Spleen (tissue), 11 donors: ENCODE data around the gene ATXN7. TPM values are rescaled to one million over a fixed set of nuclear protein-coding genes. Genes with fewer than 3 reads are reported as not detected.

Experiments used
- DNase-seq: peaks from one replicate; pipeline ENCODE4 v3.0.0-alpha.2; 2020
- H3K27ac ChIP-seq, 8 donors: fragments of 200-600 bp; sonication (generic) in 7 of 8; 1 replicate in 4 of 8; 2 replicates in 4 of 8; pipeline versions ENCODE4 v1.5.0 to v1.8.0; 2016 to 2021; ENCODE audit warnings: inconsistent platforms in 4 of 8, mild to moderate bottlenecking in 4 of 8, moderate library complexity in 1 of 8
- H3K27me3 ChIP-seq, 7 donors: fragments of 200-600 bp; sonication (generic) in 6 of 7; replicated peaks in 1 of 7; 1 replicate in 4 of 7; 2 replicates in 3 of 7; pipeline versions ENCODE4 v1.5.0 to v1.8.0; 2016 to 2021; ENCODE audit warnings: inconsistent platforms in 3 of 7, mild to moderate bottlenecking in 1 of 7
- H3K36me3 ChIP-seq, 6 donors: fragments of 200-600 bp; sonication (generic) in 5 of 6; 1 replicate in 4 of 6; 2 replicates in 2 of 6; pipeline versions ENCODE4 v1.5.0 to v1.8.0; 2016 to 2021; ENCODE audit warnings: inconsistent platforms in 2 of 6
- H3K4me1 ChIP-seq, 6 donors: fragments of 200-600 bp; sonication (generic) in 5 of 6; 1 replicate in 3 of 6; 2 replicates in 3 of 6; pipeline versions ENCODE4 v1.5.0 to v1.8.0; 2016 to 2021; ENCODE audit warnings: inconsistent platforms in 3 of 6
- H3K4me3 ChIP-seq, 8 donors: fragments of 200-600 bp; sonication (generic) in 7 of 8; 1 replicate in 4 of 8; 2 replicates in 4 of 8; pipeline versions ENCODE4 v1.5.0 to v1.8.0; 2016 to 2021; ENCODE audit warnings: inconsistent platforms in 4 of 8, mild to moderate bottlenecking in 4 of 8, moderate library complexity in 2 of 8
- H3K9me3 ChIP-seq, 8 donors: fragments of 200-600 bp; sonication (generic) in 7 of 8; 1 replicate in 4 of 8; 2 replicates in 4 of 8; pipeline versions ENCODE4 v1.5.0 to v1.8.0; 2016 to 2021; ENCODE audit warnings: inconsistent platforms in 4 of 8
- CTCF ChIP-seq, 11 experiments: fragments of 200-600 bp in 7 of 11; fragments of 450-650 bp in 4 of 11; sonication (generic) in 4 of 11; IDR thresholded peaks in 8 of 11; conservative IDR thresholded peaks in 3 of 11; 1 replicate in 7 of 11; 2 replicates in 4 of 11; pipeline versions ENCODE4 v1.4.0 to v1.8.0; 2016 to 2021; ENCODE audit warnings: antibody characterized with exemption in 11 of 11, inconsistent platforms in 4 of 11, mild to moderate bottlenecking in 1 of 11
- POLR2A ChIP-seq, 3 donors: fragments of 450-650 bp; IDR thresholded peaks; one replicate each; pipeline ENCODE4 v1.5.1; 2017; ENCODE audit warnings: antibody characterized with exemption in 3 of 3, mild to moderate bottlenecking in 1 of 3
- POLR2AphosphoS5 ChIP-seq, 3 donors: sonication (generic); formaldehyde crosslinking; IDR thresholded peaks; one replicate each; pipeline ENCODE4 v1.5.1; 2017; ENCODE audit warnings: antibody characterized with exemption in 3 of 3
- WGBS, 5 donors: extraction: QIAGEN DNeasy Blood & Tissue Kit in 3 of 5; methylation state at CpG; one replicate each; pipeline versions ENCODE4 v1.1.5 to v1.1.7; 2013 to 2018; 5-methylcytosine and 5-hydroxymethylcytosine counted together
- intact Hi-C: fragments of 100-400 bp; cut with DNase I; formaldehyde crosslinking; loops from one replicate; pipeline ENCODE4 v1.15.0; 2023; ENCODE audit warnings: low total_unique reads
- polyA plus RNA-seq, 3 donors: library from polyadenylated mRNA; stranded (reverse); fragments of 200-250 nt; gene quantifications; one replicate each; pipeline ENCODE4 v1.2.1, GENCODE V29; 2013
- total RNA-seq, 7 donors: library from RNA; depleted of rRNA in 3 of 7; stranded (reverse); fragments of >200 nt in 3 of 7; fragmentation: NEBNext Ultra II Directional in 4 of 7; extraction: Animal tissue kit (Norgen Biotek cat#: 25700) in 4 of 7; gene quantifications; one replicate each; pipeline versions ENCODE4 v1.1.0 to v1.2.1, GENCODE V29; 2016 to 2021
- donor health status: healthy with polysubstance abuse.
- donor health status: DM: no; HTN: no; CAD: no; lungs with moderate emphysema.
- donor health status: DM: no; HTN: no; CAD: no.
- donor health status: Bipolar disorder and iron deficiency.
- donor health status: healthy.
- donor health status: DM: no; HTN: no; CAD: no.
- donor health status: DM: yes; HTN: yes; CAD: no.

Gene ATXN7
- total and polyA plus RNA-seq, 10 donors, result 1.9 to 91.8 (median 54.7) TPM

- H3K4me3 ChIP-seq, result peak overlapping the region; percentile 61 to 97 (median 85)
- peak overlapping the region in 6 of 8 donors; percentile 88 to 97 (median 94) for H3K27ac ChIP-seq
- peaks cover 4 to 69% (median 27%) of the 10 kb centered on the region in 6 donors for H3K4me1 ChIP-seq
- TF ChIP-seq POLR2A (IDR thresholded peaks at IDR 0.05) (no peak), POLR2AphosphoS5 (IDR thresholded peaks at IDR 0.05) (no peak), CTCF (IDR thresholded peaks at IDR 0.05 in 8 of 11, conservative IDR thresholded peaks at IDR 0.05 in 3 of 11) (no peak)
- H3K9me3 ChIP-seq, result no peaks in the 10 kb centered on the region
- no peaks in the 10 kb centered on the region for H3K27me3 ChIP-seq
- WGBS, 5 donors, result 23 to 26% (median 24%) methylated on average over 5 of the region's 5 CpGs
- H3K36me3 ChIP-seq, result peaks cover 0 to 5% (median 0%) of the 10 kb centered on the region in 6 donors
- DNase-seq, result no peak
- intact Hi-C loops, result no loop called here
Measured at GRCh38 chr3:63862804-63863149, 890 bp upstream of the ATXN7 start.

- TF ChIP-seq POLR2AphosphoS5 (IDR thresholded peaks at IDR 0.05), result peak in 2 of 3 donors; percentile 56 to 67
- no peak for TF ChIP-seq POLR2A (IDR thresholded peaks at IDR 0.05)
- peak; percentile 90 for DNase-seq
- Histone ChIP-seq H3K4me3 (peak overlapping the region; percentile 80 to 97 (median 86)), H3K27ac (peak overlapping the region; percentile 77 to 97 (median 96)), H3K36me3 (peaks cover 0 to 6% (median 0%) of the 10 kb centered on the region in 6 donors), H3K9me3 (no peaks in the 10 kb centered on the region), H3K27me3 (no peaks in the 10 kb centered on the region), H3K4me1 (peaks cover 4 to 65% (median 33%) of the 10 kb centered on the region in 6 donors)
- 0 to 1% (median 0%) methylated on average over 25 to 93 of the region's 93 CpGs for WGBS, 5 donors
- intact Hi-C loops, result no loop called here
Measured at GRCh38 chr3:63864008-63864964, 619 bp downstream of the ATXN7 start.

- intact Hi-C loops, result no loop called here
- Histone ChIP-seq H3K4me3 (peak overlapping the region; percentile 80 to 97 (median 86)), H3K27me3 (no peaks in the 10 kb centered on the region), H3K27ac (peak overlapping the region; percentile 77 to 97 (median 96)), H3K36me3 (peaks cover 0 to 6% (median 0%) of the 10 kb centered on the region in 6 donors), H3K4me1 (peaks cover 4 to 68% (median 36%) of the 10 kb centered on the region in 6 donors), H3K9me3 (no peaks in the 10 kb centered on the region)
- no peak for DNase-seq
- 1 to 7% (median 3%) methylated on average over 3 of the region's 3 CpGs for WGBS, 5 donors
- TF ChIP-seq POLR2A (IDR thresholded peaks at IDR 0.05) (no peak), CTCF (IDR thresholded peaks at IDR 0.05 in 8 of 11, conservative IDR thresholded peaks at IDR 0.05 in 3 of 11) (no peak), POLR2AphosphoS5 (IDR thresholded peaks at IDR 0.05) (no peak)
Measured at GRCh38 chr3:63864965-63865327, 1.3 kb downstream of the ATXN7 start.

- intact Hi-C loops, result no loop called here
- TF ChIP-seq POLR2AphosphoS5 (IDR thresholded peaks at IDR 0.05), result no peak
- DNase-seq, result no peak
- WGBS, 5 donors, result 91 to 100% (median 96%) methylated on average over 1 of the region's 1 CpG
- Histone ChIP-seq H3K27ac (no peak overlapping the region), H3K27me3 (no peaks in the 10 kb centered on the region), H3K4me1 (peaks cover 4 to 74% (median 42%) of the 10 kb centered on the region in 6 donors), H3K36me3 (peaks cover 0 to 6% (median 0%) of the 10 kb centered on the region in 6 donors), H3K9me3 (no peaks in the 10 kb centered on the region), H3K4me3 (no peak overlapping the region)
Measured at GRCh38 chr3:63867225-63867624, 3.6 kb downstream of the ATXN7 start.
